Uterus (tissue), 4 donors: ENCODE results near the gene HLA-DRA. TPM values are rescaled to one million over a fixed set of nuclear protein-coding genes. Genes with fewer than 3 reads are reported as not detected.
A peak's percentile ranks its signal among the peaks of the same experiment; 100 is the strongest.

Experiments
- DNase-seq, 2 donors: peaks; one replicate each; pipeline ENCODE4 v3.0.0-alpha.2; 2019 to 2020
- H3K27ac ChIP-seq, 2 donors: fragments of 200-600 bp; sonication (generic); 1 replicate in 1 of 2; 2 replicates in 1 of 2; pipeline ENCODE4 v1.5.1; 2016 to 2018
- H3K27me3 ChIP-seq, 2 donors: fragments of 200-600 bp; sonication (generic); one replicate each; pipeline ENCODE4 v1.5.1; 2018 to 2019; ENCODE audit warnings: control low read depth in 1 of 2
- H3K36me3 ChIP-seq, 2 donors: fragments of 200-600 bp; sonication (generic); one replicate each; pipeline ENCODE4 v1.5.1; 2019; ENCODE audit warnings: control low read depth in 1 of 2
- H3K4me1 ChIP-seq, 2 donors: fragments of 200-600 bp; sonication (generic); one replicate each; pipeline ENCODE4 v1.5.1; 2018 to 2019; ENCODE audit warnings: control low read depth in 1 of 2
- H3K4me3 ChIP-seq, 2 donors: fragments of 200-600 bp; sonication (generic); 1 replicate in 1 of 2; 2 replicates in 1 of 2; pipeline ENCODE4 v1.5.1; 2018 to 2019; ENCODE audit warnings: mild to moderate bottlenecking in 1 of 2
- H3K9me3 ChIP-seq, 2 donors: fragments of 200-600 bp; sonication (generic); one replicate each; pipeline ENCODE4 v1.5.1; 2019; ENCODE audit warnings: control low read depth in 1 of 2
- POLR2A ChIP-seq, 2 donors: fragments of 450-650 bp; IDR thresholded peaks; one replicate each; pipeline ENCODE4 v1.6.1; 2016; ENCODE audit warnings: antibody characterized with exemption in 2 of 2, mild to moderate bottlenecking in 1 of 2, moderate library complexity in 1 of 2
- intact Hi-C: fragments of 100-400 bp; cut with DNase I; formaldehyde crosslinking; loops from one replicate; pipeline ENCODE4 v1.15.1; 2023; ENCODE audit warnings: low total_unique reads
- total RNA-seq, 4 donors: library from RNA; depleted of rRNA in 3 of 4; stranded (reverse); fragments of >200 nt in 3 of 4; gene quantifications; one replicate each; pipeline versions ENCODE4 v1.1.0 to v1.2.4, GENCODE V29; 2014 to 2023
- TF ChIP-seq, protein P1 (sequence below), 4 experiments: fragments of 200-600 bp in 2 of 4; fragments of 450-650 bp in 2 of 4; sonication (generic) in 2 of 4; IDR thresholded peaks; one replicate each; pipeline ENCODE4 v1.5.1; 2016 to 2019; ENCODE audit warnings: antibody characterized with exemption in 4 of 4, mild to moderate bottlenecking in 2 of 4, moderate library complexity in 1 of 4
- donor health status: DM: yes; HTN: yes; CAD: no.

HLA-DRA gene
- total RNA-seq, 4 donors from 2014 or later: 130 to 356 (median 227) TPM

DNA sequence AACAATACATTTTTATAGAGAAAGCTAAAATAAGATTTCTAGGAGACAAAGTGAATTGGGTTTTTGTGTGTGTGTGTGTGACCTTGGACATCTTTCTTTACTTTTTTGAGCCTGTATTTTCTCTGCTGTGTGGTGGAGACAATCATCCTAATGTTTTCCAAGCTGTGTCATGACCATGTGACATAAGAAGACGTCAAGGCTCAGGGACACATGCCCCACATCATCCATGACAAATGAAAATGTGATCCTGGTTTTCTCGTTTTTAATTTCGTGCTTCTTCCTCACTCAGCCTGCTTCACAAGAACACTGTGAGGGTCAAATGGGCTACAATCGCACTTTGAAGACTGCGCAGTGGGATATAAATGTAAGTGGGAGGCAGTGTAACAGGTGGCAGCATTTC is 28.8 kb upstream of the HLA-DRA start:
- no peak overlapping the region for H3K4me3 ChIP-seq
- intact Hi-C loops: loop anchor here (10.0 kb wide), 1 partner anchor 384 kb away; no protein-coding TSS in a partner anchor
- no peaks in the 10 kb centered on the region for H3K9me3 ChIP-seq
- TF ChIP-seq, protein P1, sequence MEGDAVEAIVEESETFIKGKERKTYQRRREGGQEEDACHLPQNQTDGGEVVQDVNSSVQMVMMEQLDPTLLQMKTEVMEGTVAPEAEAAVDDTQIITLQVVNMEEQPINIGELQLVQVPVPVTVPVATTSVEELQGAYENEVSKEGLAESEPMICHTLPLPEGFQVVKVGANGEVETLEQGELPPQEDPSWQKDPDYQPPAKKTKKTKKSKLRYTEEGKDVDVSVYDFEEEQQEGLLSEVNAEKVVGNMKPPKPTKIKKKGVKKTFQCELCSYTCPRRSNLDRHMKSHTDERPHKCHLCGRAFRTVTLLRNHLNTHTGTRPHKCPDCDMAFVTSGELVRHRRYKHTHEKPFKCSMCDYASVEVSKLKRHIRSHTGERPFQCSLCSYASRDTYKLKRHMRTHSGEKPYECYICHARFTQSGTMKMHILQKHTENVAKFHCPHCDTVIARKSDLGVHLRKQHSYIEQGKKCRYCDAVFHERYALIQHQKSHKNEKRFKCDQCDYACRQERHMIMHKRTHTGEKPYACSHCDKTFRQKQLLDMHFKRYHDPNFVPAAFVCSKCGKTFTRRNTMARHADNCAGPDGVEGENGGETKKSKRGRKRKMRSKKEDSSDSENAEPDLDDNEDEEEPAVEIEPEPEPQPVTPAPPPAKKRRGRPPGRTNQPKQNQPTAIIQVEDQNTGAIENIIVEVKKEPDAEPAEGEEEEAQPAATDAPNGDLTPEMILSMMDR (IDR thresholded peaks at IDR 0.05): no peak
- TF ChIP-seq POLR2A (IDR thresholded peaks at IDR 0.05): no peak
- no peak for DNase-seq
- no peaks in the 10 kb centered on the region for H3K36me3 ChIP-seq
- peaks cover 0 to 12% of the 10 kb centered on the region in 2 donors for H3K27me3 ChIP-seq
- no peak overlapping the region for H3K27ac ChIP-seq
- no peaks in the 10 kb centered on the region for H3K4me1 ChIP-seq

DNA sequence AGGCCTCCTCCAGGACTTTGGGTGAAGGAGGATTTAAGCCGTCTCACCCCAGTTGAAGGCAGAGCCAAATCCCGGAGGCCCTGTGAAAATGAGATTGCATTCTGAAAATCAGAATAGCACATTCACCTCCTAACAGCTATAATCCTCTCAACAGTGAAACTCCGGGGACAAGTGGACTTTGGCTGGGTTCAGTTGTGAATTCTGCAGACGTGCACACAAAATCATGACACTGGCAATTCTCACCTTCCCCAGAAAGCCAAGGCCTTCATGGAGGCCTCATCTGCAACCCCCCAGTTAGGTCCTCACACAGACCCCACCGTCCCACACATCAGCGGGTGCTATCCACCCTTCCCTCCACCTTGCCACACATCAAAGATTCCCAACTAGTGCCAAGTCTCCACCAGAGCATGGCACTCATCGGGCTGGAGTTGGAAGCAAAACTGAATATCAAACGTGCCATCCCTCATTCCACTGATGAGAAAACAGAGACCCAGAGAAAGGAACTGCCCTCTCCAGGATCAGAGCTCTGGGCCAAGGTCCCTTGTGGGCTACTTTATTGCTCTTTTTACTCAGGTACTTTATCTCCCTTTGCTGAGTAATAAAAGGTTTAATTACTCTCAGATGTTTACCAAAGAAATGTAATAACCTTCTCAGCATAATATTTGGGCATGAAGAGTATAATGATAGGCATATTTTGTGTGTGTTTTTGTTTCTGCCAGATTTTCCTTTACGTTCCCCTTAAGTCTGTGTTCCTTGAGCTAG is 27.9 kb upstream of the HLA-DRA start:
- Histone ChIP-seq H3K9me3 (no peaks in the 10 kb centered on the region), H3K27ac (no peak overlapping the region), H3K27me3 (peaks cover 0 to 5% of the 10 kb centered on the region in 2 donors), H3K4me3 (no peak overlapping the region), H3K4me1 (no peaks in the 10 kb centered on the region), H3K36me3 (no peaks in the 10 kb centered on the region)
- intact Hi-C loops: loop anchor here (10.0 kb wide), 1 partner anchor 383 kb away; no protein-coding TSS in a partner anchor
- no peak for TF ChIP-seq POLR2A (IDR thresholded peaks at IDR 0.05)
- TF ChIP-seq, protein P1 (IDR thresholded peaks at IDR 0.05): no peak
- no peak for DNase-seq

DNA sequence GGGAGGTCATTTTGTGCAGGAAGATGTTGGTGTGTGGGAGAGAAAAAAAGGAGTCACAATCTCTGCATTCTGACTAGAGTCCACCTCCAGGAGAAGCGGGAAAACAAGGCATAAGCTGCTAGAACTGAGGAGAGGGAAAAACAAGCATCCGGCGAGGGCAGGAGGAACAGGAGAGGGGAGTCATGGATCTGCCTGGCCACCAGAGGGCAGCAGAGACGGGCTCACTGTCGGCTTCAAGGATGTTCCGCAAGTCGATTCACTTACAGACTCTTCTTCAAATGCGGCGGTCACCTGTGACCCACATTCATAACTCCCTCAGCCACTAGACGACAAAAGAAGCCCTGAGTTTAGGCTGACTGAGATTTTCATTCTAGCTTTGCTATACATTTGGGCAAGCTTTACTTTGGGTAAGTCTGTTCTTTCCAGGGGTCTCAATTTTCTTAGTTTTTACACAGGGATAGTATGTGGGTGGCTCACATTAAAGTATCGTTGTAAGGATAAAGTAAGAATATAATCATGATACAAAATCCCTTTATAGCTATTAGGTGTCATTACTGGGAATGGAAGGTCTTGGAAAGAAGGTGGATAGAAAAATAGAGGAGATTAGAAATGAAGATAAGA is 26.1 kb upstream of the HLA-DRA start:
- Histone ChIP-seq H3K9me3 (no peaks in the 10 kb centered on the region), H3K4me1 (no peaks in the 10 kb centered on the region), H3K36me3 (no peaks in the 10 kb centered on the region), H3K27me3 (peaks cover 0 to 5% of the 10 kb centered on the region in 2 donors), H3K27ac (no peak overlapping the region), H3K4me3 (no peak overlapping the region)
- intact Hi-C loops: loop anchor here (10.0 kb wide), 1 partner anchor 381 kb away; no protein-coding TSS in a partner anchor
- no peak for TF ChIP-seq POLR2A (IDR thresholded peaks at IDR 0.05)
- TF ChIP-seq, protein P1 (IDR thresholded peaks at IDR 0.05): peak; percentile 82 to 86 (median 86)
- peak; percentile 64 to 70 for DNase-seq

DNA sequence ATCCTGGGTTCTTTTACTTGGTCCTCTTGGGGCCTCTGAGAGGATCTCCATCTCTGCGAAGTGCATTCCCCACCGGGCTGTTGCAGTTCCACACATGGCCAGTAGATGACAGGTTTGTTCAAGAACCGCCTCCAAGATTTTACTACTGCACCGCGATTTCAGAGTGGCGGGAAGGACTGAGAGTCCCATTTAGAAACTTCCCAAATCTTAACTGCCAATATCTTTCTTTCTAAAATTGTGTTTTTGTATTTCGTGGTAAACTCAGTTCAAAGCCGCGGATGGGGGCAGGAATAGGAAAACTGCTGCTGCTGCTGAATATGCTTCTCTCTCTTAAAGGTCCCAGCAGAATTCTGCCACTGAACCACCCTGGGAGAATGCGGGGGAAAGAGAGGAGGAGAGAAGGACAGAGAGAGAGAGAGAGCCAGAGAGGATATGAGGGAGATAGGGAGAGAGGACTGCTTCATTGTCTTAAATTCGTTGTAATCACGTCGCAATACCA is 24.1 kb upstream of the HLA-DRA start:
- peaks cover 0 to 7% of the 10 kb centered on the region in 2 donors for H3K27me3 ChIP-seq
- H3K4me3 ChIP-seq: no peak overlapping the region
- no peaks in the 10 kb centered on the region for H3K4me1 ChIP-seq
- no peaks in the 10 kb centered on the region for H3K9me3 ChIP-seq
- no peaks in the 10 kb centered on the region for H3K36me3 ChIP-seq
- intact Hi-C loops: loop anchor here (10.0 kb wide), 1 partner anchor 379 kb away; no protein-coding TSS in a partner anchor
- peak; percentile 65 to 73 for DNase-seq
- no peak for TF ChIP-seq POLR2A (IDR thresholded peaks at IDR 0.05)
- TF ChIP-seq, protein P1 (IDR thresholded peaks at IDR 0.05): peak; percentile 90 to 98 (median 96)
- H3K27ac ChIP-seq: no peak overlapping the region

DNA sequence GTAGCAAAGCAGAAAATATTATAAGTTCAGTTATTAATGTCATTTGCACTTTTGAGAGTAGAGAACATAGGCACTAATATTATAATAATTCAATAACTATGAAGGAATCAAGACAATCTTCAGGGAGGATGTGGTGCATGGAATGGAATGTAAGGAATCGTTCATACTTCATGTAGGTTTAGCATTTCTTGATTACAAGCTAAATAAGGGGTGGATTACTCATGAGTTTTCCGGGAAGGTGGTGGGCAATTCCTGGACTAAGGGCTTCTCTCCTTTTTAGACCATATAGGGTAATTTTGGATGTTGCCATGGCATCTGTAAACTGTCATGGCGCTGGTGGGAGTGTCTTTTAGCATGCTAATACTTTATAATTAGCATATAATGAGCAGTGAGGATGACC is 23.7 kb upstream of the HLA-DRA start:
- Histone ChIP-seq H3K9me3 (no peaks in the 10 kb centered on the region), H3K27ac (no peak overlapping the region), H3K4me1 (no peaks in the 10 kb centered on the region), H3K27me3 (peaks cover 0 to 7% of the 10 kb centered on the region in 2 donors), H3K36me3 (no peaks in the 10 kb centered on the region), H3K4me3 (no peak overlapping the region)
- no peak for DNase-seq
- intact Hi-C loops: loop anchor here (10.0 kb wide), 1 partner anchor 379 kb away; no protein-coding TSS in a partner anchor
- no peak for TF ChIP-seq POLR2A (IDR thresholded peaks at IDR 0.05)
